ENCODE results near the gene OAF.

DNA sequence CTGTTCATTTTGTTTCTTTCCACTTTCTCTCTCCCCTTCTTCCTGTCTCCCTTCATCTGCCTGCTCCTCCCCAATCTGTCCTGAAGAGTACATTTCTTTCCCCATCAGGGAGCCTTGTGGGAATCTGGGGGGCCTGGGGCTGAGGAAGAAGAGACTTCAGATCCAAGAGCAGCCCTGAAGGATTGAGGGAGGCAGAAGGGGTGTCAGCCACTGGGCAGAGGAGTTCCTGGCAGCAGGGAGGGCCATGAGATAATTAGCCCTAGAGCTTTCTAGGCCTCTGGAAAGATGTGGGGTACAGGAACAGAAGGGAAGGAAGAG, 24.4 kb upstream of the OAF start:
- no peak for TF ChIP-seq CTCF (IDR thresholded peaks at IDR 0.05)
- TF ChIP-seq POLR2A (IDR thresholded peaks at IDR 0.05), result no peak

All from uterus (tissue), 2 donors.